ENCODE measurements around the gene CACNA2D4. TPM values are rescaled to one million over a fixed set of nuclear protein-coding genes. Genes with fewer than 3 reads are reported as not detected.
A peak's percentile ranks its signal among the peaks of the same experiment; 100 is the strongest.

CACNA2D4 gene
- total RNA-seq, 1 experiment from 2014 or later: 0.74 TPM

DNA sequence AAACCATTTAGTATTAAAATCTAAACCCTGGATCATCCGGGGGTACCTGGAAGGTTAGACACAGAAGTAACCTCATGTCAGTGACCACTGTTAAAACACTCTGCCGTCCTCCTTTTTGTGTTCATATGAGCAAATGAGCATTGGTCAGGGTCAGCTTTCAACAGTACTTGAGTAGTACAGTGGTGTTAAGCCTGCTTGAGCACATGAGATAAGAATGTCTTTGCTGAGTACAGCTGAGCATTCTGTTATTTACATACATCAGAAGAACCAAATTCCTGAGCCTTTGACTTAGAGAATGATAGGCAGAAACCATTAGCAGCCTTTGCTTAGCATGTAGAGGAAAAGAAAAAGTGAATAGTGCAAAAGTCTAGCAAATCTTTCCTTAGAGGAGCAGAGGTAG lies 136.7 kb downstream of the CACNA2D4 start:
- DNase-seq (ENCODE audit: low read depth): no peak

- DNase-seq (ENCODE audit: low read depth): no peak
These were observed 138.7 kb downstream of the CACNA2D4 start for GRCh38 chr12:1779783-1780182.

GRCh38 chr12:1778911-1779310 lies 139.5 kb downstream of the CACNA2D4 start:
- no peak for DNase-seq (ENCODE audit: low read depth)

- DNase-seq (ENCODE audit: low read depth): no peak
These were observed 140.7 kb downstream of the CACNA2D4 start for GRCh38 chr12:1777798-1778197.

DNA sequence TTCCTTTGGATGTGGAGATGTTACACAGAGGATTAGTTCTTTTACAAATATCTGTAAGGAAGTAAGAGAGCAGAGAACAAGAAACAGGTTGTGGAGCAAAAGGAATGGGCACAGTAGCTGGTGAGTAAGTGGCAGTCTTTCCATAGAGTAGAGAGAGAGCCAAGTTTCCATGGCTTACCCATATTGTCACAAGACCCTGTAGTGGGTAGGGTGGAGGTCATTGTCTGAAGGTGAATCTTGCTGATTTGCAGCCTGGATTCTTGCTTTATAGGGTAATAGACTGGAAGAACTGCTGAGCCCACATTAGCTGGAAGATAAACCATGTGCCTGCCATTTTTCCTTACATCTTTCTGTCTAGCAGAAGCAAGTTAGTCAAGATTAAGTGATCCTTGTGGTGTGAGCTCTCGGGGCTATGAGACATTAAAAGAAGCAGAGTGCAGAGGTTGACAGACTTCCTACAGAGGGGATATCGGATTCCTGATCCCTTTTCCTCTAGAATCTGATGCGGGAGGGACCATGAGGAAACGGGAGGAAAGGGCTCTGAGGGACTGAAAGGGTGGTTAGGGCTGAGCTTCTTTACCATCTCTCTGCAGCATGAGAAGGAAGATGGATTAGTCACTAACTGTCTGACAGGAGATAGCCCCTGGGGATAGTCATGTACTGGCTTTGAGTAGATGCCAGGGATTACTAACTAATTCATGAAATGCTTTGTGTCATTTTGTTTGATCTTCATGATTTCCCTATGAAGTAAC lies 142.1 kb downstream of the CACNA2D4 start:
- DNase-seq (ENCODE audit: low read depth): peak; percentile 73

- no peak for DNase-seq (ENCODE audit: low read depth)
These were observed 144.4 kb downstream of the CACNA2D4 start for GRCh38 chr12:1773937-1774655.

DNA sequence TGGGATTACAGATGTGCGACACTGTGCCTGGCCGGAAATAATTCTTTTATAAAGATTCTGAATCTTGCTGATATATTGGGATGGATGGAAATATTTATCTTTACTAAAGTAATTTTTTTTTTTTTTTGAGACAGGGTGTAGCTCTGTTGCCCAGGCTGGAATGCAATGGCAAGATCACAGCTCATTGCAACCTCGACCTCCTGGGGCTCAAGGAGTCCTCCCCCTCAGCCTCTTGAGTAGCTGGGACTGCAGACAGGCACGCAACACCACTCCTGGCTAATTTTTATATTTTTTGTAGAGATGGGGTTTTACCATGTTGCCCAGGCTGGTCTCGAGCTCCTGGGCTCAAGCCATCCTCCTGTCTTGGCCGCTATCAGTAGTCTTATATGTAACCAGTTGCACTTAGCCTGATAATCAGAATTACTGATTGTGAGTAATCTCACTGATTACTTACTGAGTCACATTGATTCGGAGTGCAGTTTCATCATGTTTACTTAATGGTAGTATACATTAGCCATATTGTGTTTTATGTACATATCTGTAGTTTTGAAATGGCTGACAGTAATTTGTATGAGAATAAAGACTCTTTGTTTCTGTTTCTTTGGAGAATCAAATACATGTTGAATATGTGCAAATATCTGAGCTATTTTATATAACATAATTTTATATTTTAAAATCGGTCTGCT lies 148.5 kb downstream of the CACNA2D4 start:
- DNase-seq (ENCODE audit: low read depth): no peak

GRCh38 chr12:1768615-1769014 lies 149.8 kb downstream of the CACNA2D4 start:
- no peak for DNase-seq (ENCODE audit: low read depth)

DNA sequence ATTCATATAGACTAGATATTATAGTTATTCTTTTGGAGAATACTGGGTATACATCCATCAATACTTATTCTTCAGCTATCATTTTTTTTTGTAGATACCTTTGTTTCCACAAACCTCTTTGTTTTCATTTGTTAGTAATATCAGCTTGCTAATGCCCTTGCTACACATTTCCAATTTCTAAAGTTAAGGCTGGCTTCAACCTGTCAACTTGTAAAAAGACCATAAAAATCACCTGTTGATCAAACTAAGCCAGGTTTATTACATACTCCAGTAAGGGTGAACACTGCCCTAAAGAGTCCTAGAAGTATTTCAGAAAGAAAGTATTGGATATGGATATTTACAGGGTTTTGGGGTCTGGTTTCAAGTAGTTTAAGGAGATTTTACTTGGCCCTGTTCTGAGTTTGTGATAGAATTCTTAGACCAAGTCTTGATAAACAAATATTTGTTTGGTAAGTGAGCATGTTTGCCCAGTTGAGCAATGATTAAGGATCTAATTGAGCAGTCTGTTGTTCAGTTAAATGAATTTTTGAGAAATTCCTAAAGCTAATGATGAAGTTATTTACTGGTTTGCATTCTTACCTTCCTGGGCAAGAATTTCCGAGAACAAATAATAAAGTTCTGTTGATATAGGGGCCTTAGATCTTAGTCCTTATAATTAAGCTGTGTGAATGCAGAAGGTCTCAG lies 150.9 kb downstream of the CACNA2D4 start:
- DNase-seq (ENCODE audit: low read depth): no peak

DNA sequence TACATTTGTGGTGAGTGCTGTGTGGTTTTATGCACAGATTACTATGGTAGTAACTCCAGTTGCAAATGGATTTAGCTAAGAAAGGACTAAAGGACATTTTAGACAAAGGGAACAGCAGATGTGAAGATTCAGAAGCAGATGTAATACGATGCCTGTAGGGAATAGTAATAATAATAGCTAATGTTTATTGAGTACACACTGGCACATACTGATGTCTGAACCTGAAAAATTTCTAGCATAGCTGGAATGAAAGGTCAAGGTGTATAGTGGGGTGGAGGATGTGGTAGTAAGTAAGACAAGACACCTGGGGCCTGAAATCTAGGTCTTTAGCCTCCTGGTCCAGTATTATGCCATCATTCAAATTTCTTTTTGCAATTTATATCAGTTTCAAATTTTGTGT lies 152.3 kb downstream of the CACNA2D4 start:
- no peak for DNase-seq (ENCODE audit: low read depth)

DNA sequence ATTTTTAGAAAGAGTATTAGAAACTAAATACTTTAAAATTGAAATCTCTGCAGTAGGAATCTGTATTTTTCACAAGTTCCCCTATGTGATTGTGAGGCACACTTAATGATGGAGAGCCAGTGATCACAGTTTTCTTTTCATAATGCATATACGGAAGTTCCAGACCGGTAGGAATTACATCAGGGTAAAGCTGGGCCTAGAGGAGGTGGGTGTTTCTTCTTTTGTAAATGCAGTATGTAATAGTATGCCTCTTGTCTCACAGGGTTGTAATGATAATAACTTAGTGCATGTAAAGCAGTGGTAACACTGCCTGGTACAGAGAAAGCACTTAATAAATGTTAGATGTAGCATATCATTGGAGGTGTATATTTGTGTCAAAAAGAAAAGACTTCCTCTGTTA lies 155.3 kb downstream of the CACNA2D4 start:
- no peak for DNase-seq (ENCODE audit: low read depth)

GRCh38 chr12:1761857-1762256 lies 156.6 kb downstream of the CACNA2D4 start:
- DNase-seq (ENCODE audit: low read depth): no peak

- DNase-seq (ENCODE audit: low read depth): no peak
These were observed 157.7 kb downstream of the CACNA2D4 start for GRCh38 chr12:1760566-1761382.

- no peak for DNase-seq (ENCODE audit: low read depth)
These were observed 159.6 kb downstream of the CACNA2D4 start for GRCh38 chr12:1758887-1759286.

GRCh38 chr12:1758376-1758775 lies 160.1 kb downstream of the CACNA2D4 start:
- no peak for DNase-seq (ENCODE audit: low read depth)

DNA sequence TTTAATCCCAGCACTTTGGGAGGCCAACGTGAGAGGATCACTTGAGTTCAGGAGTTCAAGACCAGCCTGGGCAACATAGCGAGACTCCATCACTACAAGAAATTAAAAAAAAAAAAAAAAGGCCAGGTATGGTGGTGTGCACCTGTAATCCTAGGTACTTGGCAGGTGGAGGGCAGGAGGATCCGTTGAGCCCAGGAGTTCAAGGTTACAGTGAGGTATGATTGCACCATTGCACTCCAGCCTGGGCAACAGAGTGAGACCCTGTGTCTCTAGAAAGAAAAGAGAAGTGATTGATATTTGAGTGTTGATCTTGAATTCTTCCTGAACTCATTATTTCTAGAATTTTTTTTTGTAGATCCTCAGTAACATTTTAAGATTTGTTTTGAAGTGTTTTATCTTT lies 168.2 kb downstream of the CACNA2D4 start:
- no peak for DNase-seq (ENCODE audit: low read depth)

DNA sequence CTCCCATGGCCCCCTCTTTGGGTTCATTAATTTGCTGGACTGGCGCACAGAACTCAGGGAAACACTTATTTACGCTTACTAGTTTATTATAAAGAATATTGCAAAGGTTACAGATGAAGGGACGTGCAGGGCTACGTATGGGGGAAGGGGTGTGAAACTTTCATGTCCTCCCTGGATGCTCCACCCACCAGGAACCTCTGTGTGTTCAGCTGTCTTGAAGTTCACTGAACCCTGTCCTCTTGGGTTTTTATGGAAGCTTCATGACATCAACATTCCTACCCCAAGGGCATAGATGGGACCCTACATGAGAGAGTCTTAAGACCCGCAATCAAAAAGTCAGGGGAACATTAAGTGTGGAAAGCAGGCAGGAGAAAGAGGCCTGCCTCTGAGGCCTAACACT lies 169.4 kb downstream of the CACNA2D4 start:
- DNase-seq (ENCODE audit: low read depth): no peak

DNA sequence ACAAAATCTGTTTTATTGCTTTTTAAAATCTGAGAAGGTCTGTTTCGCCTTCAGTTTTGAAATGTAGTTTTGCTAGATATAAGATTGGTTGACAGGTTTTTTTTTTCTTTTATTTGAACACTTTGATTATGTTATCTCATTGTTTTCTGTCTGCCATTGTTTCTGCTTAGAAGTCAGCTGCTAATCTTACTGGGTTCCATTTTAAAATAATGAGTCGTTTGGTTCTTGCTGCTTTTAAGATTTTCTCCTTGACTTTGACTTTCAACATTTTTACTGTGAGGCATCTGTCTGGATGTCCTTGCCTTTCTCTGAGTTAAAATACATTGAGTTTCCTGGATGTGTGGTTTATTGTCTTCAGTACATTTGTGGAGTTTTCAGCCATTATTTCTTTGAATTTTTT lies 170.8 kb downstream of the CACNA2D4 start:
- DNase-seq (ENCODE audit: low read depth): no peak

GRCh38 chr12:1744932-1745331 lies 173.5 kb downstream of the CACNA2D4 start:
- no peak for DNase-seq (ENCODE audit: low read depth)
